Osteoblast (primary cell): Measurements from ENCODE around the gene OR5K3. TPM values are rescaled to one million over a fixed set of nuclear protein-coding genes. Genes with fewer than 3 reads are reported as not detected.

Experiments used
- DNase-seq: peaks from one replicate; pipeline ENCODE4 v3.0.0; 2011; ENCODE audit warnings: low spot score, mixed read lengths; ENCODE audit not compliant: insufficient read length; ENCODE audit errors: missing footprints
- H2AFZ ChIP-seq: 2 replicates; pipeline ENCODE4 v1.6.0; 2011; ENCODE audit warnings: mild to moderate bottlenecking, low read length
- H3K27ac ChIP-seq: 2 replicates; pipeline ENCODE4 v1.5.1; 2011; ENCODE audit warnings: mild to moderate bottlenecking, low read depth, low read length, moderate library complexity
- H3K27me3 ChIP-seq: 2 replicates; pipeline ENCODE4 v1.6.0; 2012; ENCODE audit warnings: mild to moderate bottlenecking, control low read depth, inconsistent platforms, low read length, moderate library complexity; ENCODE audit not compliant: insufficient read depth
- H3K36me3 ChIP-seq: 2 replicates; pipeline ENCODE4 v1.5.1; 2011; ENCODE audit warnings: mild to moderate bottlenecking, low read length, control low read depth, moderate library complexity; ENCODE audit not compliant: insufficient read depth
- H3K4me1 ChIP-seq: 2 replicates; pipeline ENCODE4 v1.5.1; 2011; ENCODE audit warnings: mild to moderate bottlenecking, low read length, control low read depth, moderate library complexity; ENCODE audit not compliant: insufficient read depth
- H3K4me2 ChIP-seq: 2 replicates; pipeline ENCODE4 v1.6.0; 2011; ENCODE audit warnings: mild to moderate bottlenecking, low read length; ENCODE audit not compliant: insufficient read depth
- H3K4me3 ChIP-seq: fragments of 200-600 bp; sonication (generic); 3 replicates; pipeline ENCODE4 v1.5.1; 2012; ENCODE audit warnings: mild to moderate bottlenecking, low read length, inconsistent platforms; ENCODE audit not compliant: insufficient read depth
- H3K79me2 ChIP-seq: 2 replicates; pipeline ENCODE4 v1.6.0; 2012; ENCODE audit warnings: mild to moderate bottlenecking, low read length, control low read depth, inconsistent platforms; ENCODE audit not compliant: insufficient read depth
- H3K9me3 ChIP-seq: 2 replicates; pipeline ENCODE4 v1.5.1; 2011; ENCODE audit warnings: low read depth, low read length, control low read depth
- H4K20me1 ChIP-seq: 2 replicates; pipeline ENCODE4 v1.6.0; 2012; ENCODE audit warnings: mild to moderate bottlenecking, low read length, control low read depth; ENCODE audit not compliant: insufficient read depth
- total RNA-seq: library from RNA; depleted of rRNA; stranded (reverse); fragments of >200 nt; gene quantifications from 2 replicates; pipeline ENCODE4 v1.2.3, GENCODE V29; 2012
- TF ChIP-seq, protein P1 (sequence below): IDR thresholded peaks from 2 replicates; pipeline ENCODE4 v1.5.1; 2011; ENCODE audit warnings: mild to moderate bottlenecking, low read depth, low read length, moderate library complexity; ENCODE audit errors: extremely low read depth

OR5K3 gene
- total RNA-seq, 1 donor: not detected

DNA sequence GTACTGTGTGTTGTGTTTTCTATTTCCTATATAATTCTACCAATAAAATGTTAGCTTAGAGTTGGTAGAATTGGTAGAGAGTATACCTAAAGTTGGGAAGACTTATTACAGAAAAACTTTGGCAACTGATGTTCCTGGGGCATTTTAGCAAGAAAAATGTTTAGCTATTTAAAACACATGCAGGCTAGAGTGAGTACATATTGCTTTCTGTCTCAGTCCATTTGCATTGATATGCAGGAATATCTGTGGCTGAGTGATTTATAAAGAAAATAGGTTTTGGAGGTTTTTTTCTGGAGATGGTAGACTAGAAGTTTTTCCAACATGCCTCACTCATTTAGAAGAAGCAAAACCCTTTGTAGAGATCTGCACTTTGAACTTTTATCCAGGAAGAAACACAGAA lies 42.1 kb downstream of the OR5K3 start:
- no peak overlapping the region for H3K4me3 ChIP-seq
- H3K4me1 ChIP-seq: no peaks in the 10 kb centered on the region
- DNase-seq: no peak
- no peak overlapping the region for H3K27ac ChIP-seq
- no peak overlapping the region for H3K4me2 ChIP-seq
- TF ChIP-seq, protein P1, sequence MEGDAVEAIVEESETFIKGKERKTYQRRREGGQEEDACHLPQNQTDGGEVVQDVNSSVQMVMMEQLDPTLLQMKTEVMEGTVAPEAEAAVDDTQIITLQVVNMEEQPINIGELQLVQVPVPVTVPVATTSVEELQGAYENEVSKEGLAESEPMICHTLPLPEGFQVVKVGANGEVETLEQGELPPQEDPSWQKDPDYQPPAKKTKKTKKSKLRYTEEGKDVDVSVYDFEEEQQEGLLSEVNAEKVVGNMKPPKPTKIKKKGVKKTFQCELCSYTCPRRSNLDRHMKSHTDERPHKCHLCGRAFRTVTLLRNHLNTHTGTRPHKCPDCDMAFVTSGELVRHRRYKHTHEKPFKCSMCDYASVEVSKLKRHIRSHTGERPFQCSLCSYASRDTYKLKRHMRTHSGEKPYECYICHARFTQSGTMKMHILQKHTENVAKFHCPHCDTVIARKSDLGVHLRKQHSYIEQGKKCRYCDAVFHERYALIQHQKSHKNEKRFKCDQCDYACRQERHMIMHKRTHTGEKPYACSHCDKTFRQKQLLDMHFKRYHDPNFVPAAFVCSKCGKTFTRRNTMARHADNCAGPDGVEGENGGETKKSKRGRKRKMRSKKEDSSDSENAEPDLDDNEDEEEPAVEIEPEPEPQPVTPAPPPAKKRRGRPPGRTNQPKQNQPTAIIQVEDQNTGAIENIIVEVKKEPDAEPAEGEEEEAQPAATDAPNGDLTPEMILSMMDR: no peak
- H4K20me1 ChIP-seq: no peaks in the 10 kb centered on the region
- H3K27me3 ChIP-seq: no peaks in the 10 kb centered on the region
- no peaks in the 10 kb centered on the region for H3K79me2 ChIP-seq
- H2AFZ ChIP-seq: no peak overlapping the region
- H3K9me3 ChIP-seq: no peaks in the 10 kb centered on the region
- no peaks in the 10 kb centered on the region for H3K36me3 ChIP-seq

DNA sequence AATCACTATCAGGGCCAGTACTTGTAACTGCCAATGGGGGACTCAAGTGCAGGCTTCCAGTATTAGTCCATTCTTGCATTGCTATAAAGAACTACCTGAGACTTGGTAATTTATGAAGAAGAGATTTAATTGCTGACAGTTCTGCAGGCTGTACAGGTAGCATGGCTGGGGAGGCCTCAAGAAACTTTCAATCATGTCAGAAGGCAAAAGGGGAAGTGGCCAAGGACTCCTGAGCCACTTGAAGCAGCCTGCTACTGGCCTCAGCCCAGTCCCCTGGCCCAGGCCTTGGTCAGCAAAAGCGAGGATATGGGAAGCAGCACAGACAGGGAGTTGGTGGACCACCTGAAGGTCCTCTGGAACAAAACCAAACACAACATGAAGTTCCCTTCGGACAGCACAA lies 43.3 kb downstream of the OR5K3 start:
- TF ChIP-seq, protein P1: no peak

DNA sequence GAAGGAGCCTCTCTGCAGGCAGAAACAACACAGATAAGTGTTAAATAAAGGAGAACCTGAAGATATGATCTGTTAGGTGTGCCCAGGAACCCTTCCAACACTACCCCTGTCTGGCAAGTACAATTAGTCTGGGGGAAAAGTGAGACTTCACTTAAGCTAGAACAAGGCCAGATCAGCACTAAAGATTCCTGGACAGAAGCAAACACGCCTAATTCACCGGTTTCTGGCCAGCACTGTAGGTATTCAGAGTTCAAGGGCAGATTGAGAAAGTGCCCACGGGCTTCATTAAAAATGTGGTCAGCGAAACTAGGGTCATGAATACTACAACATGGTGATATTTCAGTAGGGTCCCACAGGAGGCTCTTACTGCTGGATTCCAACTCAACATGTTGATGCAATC lies 43.9 kb downstream of the OR5K3 start:
- Histone ChIP-seq H3K27me3 (no peaks in the 10 kb centered on the region), H2AFZ (no peak overlapping the region), H3K4me1 (no peaks in the 10 kb centered on the region), H3K9me3 (no peaks in the 10 kb centered on the region), H3K4me3 (no peak overlapping the region), H3K27ac (no peak overlapping the region), H3K36me3 (no peaks in the 10 kb centered on the region), H3K79me2 (no peaks in the 10 kb centered on the region), H4K20me1 (no peaks in the 10 kb centered on the region), H3K4me2 (no peak overlapping the region)
- TF ChIP-seq, protein P1: no peak
- peak; percentile 63 for DNase-seq

More for the DNA sequence above, 43.3 kb downstream of the OR5K3 start:
- H3K27me3 ChIP-seq: no peaks in the 10 kb centered on the region
- H3K27ac ChIP-seq: no peak overlapping the region
- H3K36me3 ChIP-seq: no peaks in the 10 kb centered on the region
- no peak overlapping the region for H3K4me2 ChIP-seq
- no peak for DNase-seq
- no peak overlapping the region for H3K4me3 ChIP-seq
- no peaks in the 10 kb centered on the region for H3K4me1 ChIP-seq
- no peaks in the 10 kb centered on the region for H3K9me3 ChIP-seq
- no peak overlapping the region for H2AFZ ChIP-seq
- no peaks in the 10 kb centered on the region for H4K20me1 ChIP-seq
- no peaks in the 10 kb centered on the region for H3K79me2 ChIP-seq

DNA sequence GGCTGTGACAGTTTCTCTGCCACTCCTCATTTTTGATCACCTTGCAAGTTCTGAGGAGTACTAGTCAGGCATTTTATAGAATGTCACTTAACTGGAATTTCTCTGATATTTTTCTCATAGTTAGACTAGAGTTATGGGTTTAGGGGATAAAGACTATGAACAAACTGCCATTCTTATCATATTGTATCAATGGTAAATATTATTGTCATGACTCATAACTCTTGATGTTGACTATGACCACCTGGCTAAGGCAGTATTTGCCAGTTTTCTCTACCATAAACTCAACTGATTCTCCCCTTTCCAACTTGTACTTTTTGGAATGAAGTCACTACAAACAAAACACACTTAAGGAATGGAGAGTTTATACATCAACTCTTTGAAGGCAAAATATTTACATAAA lies 49.8 kb downstream of the OR5K3 start:
- Histone ChIP-seq H3K9me3 (no peaks in the 10 kb centered on the region), H3K4me2 (no peak overlapping the region), H3K79me2 (no peaks in the 10 kb centered on the region), H3K4me3 (no peak overlapping the region), H4K20me1 (no peaks in the 10 kb centered on the region), H3K36me3 (no peaks in the 10 kb centered on the region), H3K4me1 (no peaks in the 10 kb centered on the region), H3K27me3 (no peaks in the 10 kb centered on the region), H3K27ac (no peak overlapping the region), H2AFZ (no peak overlapping the region)
- DNase-seq: no peak
- TF ChIP-seq, protein P1: no peak

Other genes with a start within 250 kb of the OR5K3 start
- gene OR5H14, start 243.2 kb upstream of the OR5K3 start, total RNA-seq: not detected in 2 replicates
- gene OR5H15, start 224.0 kb upstream of the OR5K3 start, total RNA-seq: not detected in 2 replicates
- not detected in 2 replicates for gene OR5H6, start 126.4 kb upstream of the OR5K3 start, total RNA-seq
- not detected in 2 replicates for gene OR5H2, start 108.2 kb upstream of the OR5K3 start, total RNA-seq
- not detected in 2 replicates for gene OR5K4, start 36.8 kb upstream of the OR5K3 start, total RNA-seq
- gene OR5K1, start 72.5 kb downstream of the OR5K3 start, total RNA-seq: not detected in 2 replicates
- not detected in 2 replicates for gene OR5K2, start 107.0 kb downstream of the OR5K3 start, total RNA-seq
- 59.2 and 74.2 TPM in 2 replicates for gene CLDND1, start 132.2 kb downstream of the OR5K3 start, total RNA-seq
- gene GPR15, start 141.3 kb downstream of the OR5K3 start, total RNA-seq: not detected in 2 replicates
- gene CPOX, start 202.9 kb downstream of the OR5K3 start, total RNA-seq: 21.5 and 22.1 TPM in 2 replicates